Suppressor macrophage treated with lipopolysaccharide for 4 hours (primary cell): Measurements from ENCODE around the gene SDK1.

Experiments
- DNase-seq: peaks from one replicate; pipeline ENCODE4 v3.0.0-alpha.2; 2020

SDK1 gene

GRCh38 chr7:4067874-4068273 is 766.8 kb downstream of the SDK1 start:
- no peak for DNase-seq

GRCh38 chr7:4068286-4068685 is 767.2 kb downstream of the SDK1 start:
- no peak for DNase-seq

- no peak for DNase-seq
These were observed 768.4 kb downstream of the SDK1 start for GRCh38 chr7:4069268-4070095.

- DNase-seq = no peak
These were observed 769.2 kb downstream of the SDK1 start for GRCh38 chr7:4070214-4070613.

GRCh38 chr7:4071370-4072058 is 770.5 kb downstream of the SDK1 start:
- DNase-seq = no peak

GRCh38 chr7:4072161-4072925 is 771.3 kb downstream of the SDK1 start:
- DNase-seq = no peak

GRCh38 chr7:4073052-4073451 is 772.0 kb downstream of the SDK1 start:
- no peak for DNase-seq

GRCh38 chr7:4073750-4074149 is 772.7 kb downstream of the SDK1 start:
- DNase-seq = no peak

- no peak for DNase-seq
These were observed 773.4 kb downstream of the SDK1 start for GRCh38 chr7:4074407-4074806.

- DNase-seq = no peak
These were observed 773.9 kb downstream of the SDK1 start for GRCh38 chr7:4074994-4075393.

GRCh38 chr7:4076701-4077294 is 775.7 kb downstream of the SDK1 start:
- no peak for DNase-seq

GRCh38 chr7:4077980-4078379 is 776.9 kb downstream of the SDK1 start:
- DNase-seq = no peak

- no peak for DNase-seq
These were observed 777.5 kb downstream of the SDK1 start for GRCh38 chr7:4078580-4078979.

GRCh38 chr7:4079366-4079765 is 778.3 kb downstream of the SDK1 start:
- no peak for DNase-seq

- no peak for DNase-seq
These were observed 778.9 kb downstream of the SDK1 start for GRCh38 chr7:4079956-4080355.

- no peak for DNase-seq
These were observed 779.9 kb downstream of the SDK1 start for GRCh38 chr7:4080954-4081353.

- DNase-seq = no peak
These were observed 782.5 kb downstream of the SDK1 start for GRCh38 chr7:4083513-4083912.

- DNase-seq = no peak
These were observed 783.2 kb downstream of the SDK1 start for GRCh38 chr7:4084271-4084670.

- no peak for DNase-seq
These were observed 785.1 kb downstream of the SDK1 start for GRCh38 chr7:4085937-4086691.

GRCh38 chr7:4086723-4087122 is 785.7 kb downstream of the SDK1 start:
- DNase-seq = no peak

GRCh38 chr7:4091767-4092166 is 790.7 kb downstream of the SDK1 start:
- DNase-seq = no peak

GRCh38 chr7:4093035-4093434 is 792.0 kb downstream of the SDK1 start:
- DNase-seq = no peak

GRCh38 chr7:4093483-4093882 is 792.4 kb downstream of the SDK1 start:
- no peak for DNase-seq
